ENCODE data around the gene PLSCR4. TPM values are rescaled to one million over a fixed set of nuclear protein-coding genes. Genes with fewer than 3 reads are reported as not detected.

The PLSCR4 gene
- total RNA-seq, 1 donor from 2014 or later: 17.5 TPM

DNA sequence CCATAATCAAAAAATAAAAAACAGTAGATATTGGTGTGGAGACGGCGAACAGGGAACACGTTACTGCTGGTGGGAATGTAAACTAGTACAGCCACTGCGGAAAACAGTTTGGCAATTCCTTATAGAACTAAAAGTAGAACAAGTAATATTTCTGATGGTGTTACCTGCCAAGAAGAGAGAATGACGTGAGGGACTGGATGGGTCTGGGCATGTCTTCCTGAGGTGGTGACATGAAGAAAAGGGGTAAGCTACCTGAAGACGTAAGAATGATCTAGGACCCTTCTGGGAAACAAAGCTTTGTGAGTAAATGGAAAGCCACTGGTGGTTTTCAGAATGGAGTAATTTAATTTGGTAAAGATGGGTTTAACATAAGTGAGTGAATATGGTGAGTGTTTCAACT, 70.5 kb downstream of the PLSCR4 start:
- H3K9me3 Mint-ChIP-seq (ENCODE audit: low read depth): peaks cover 2% of the 10 kb centered on the region
- H3K4me3 Mint-ChIP-seq (ENCODE audit: unreplicated experiment): no peak overlapping the region
- no peak overlapping the region for H3K27ac Mint-ChIP-seq (ENCODE audit: unreplicated experiment)

DNA sequence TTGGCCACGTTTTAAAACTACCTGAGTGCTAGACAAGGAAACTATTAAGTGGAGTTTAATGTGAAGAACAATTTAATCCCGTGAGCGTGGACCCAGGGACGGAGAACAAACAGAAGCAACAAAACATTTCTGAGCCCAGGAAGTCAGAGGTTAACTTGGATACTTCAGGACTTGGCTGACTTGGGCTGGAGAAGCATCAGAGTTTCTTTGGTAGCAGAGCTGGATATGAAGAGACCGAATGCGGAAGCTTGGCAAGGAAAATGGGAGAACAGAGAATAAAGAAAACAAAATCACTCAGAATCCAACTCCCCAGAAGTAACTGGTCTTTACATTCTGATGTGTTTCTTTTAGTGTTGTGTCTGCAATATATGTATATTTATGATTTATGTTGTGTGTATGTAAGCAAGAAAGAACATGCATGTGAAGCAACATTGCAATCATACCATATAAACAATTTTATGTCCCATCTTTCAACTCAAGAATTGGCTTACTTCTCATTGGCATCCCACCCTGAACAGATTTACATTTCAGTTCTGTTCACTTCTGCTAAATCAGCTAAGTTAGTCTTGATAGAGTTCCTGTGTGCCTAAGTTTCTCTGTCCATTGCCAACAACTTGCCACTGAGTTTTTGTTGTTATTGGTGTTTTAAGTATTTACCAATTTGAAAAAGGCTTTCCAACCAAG, 72.8 kb downstream of the PLSCR4 start:
- H3K9me3 Mint-ChIP-seq (ENCODE audit: low read depth): peaks cover 2% of the 10 kb centered on the region
- peaks cover 2% of the 10 kb centered on the region for H3K36me3 Mint-ChIP-seq (ENCODE audit: low read depth)
- DNase-seq (ENCODE audit: low spot score): no peak
- no peak overlapping the region for H3K4me3 Mint-ChIP-seq (ENCODE audit: unreplicated experiment)
- H3K27me3 Mint-ChIP-seq (ENCODE audit: low read depth): no peaks in the 10 kb centered on the region
- peaks cover 5% of the 10 kb centered on the region for H3K4me1 Mint-ChIP-seq (ENCODE audit: low read depth)
- H3K27ac Mint-ChIP-seq (ENCODE audit: unreplicated experiment): no peak overlapping the region
- TF ChIP-seq, protein P1, sequence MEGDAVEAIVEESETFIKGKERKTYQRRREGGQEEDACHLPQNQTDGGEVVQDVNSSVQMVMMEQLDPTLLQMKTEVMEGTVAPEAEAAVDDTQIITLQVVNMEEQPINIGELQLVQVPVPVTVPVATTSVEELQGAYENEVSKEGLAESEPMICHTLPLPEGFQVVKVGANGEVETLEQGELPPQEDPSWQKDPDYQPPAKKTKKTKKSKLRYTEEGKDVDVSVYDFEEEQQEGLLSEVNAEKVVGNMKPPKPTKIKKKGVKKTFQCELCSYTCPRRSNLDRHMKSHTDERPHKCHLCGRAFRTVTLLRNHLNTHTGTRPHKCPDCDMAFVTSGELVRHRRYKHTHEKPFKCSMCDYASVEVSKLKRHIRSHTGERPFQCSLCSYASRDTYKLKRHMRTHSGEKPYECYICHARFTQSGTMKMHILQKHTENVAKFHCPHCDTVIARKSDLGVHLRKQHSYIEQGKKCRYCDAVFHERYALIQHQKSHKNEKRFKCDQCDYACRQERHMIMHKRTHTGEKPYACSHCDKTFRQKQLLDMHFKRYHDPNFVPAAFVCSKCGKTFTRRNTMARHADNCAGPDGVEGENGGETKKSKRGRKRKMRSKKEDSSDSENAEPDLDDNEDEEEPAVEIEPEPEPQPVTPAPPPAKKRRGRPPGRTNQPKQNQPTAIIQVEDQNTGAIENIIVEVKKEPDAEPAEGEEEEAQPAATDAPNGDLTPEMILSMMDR (IDR thresholded peaks at IDR 0.05): no peak

More for the DNA sequence above, 70.5 kb downstream of the PLSCR4 start:
- H3K4me1 Mint-ChIP-seq (ENCODE audit: low read depth): peaks cover 12% of the 10 kb centered on the region
- no peaks in the 10 kb centered on the region for H3K27me3 Mint-ChIP-seq (ENCODE audit: low read depth)
- no peak for DNase-seq (ENCODE audit: low spot score)
- H3K36me3 Mint-ChIP-seq (ENCODE audit: low read depth): peaks cover 2% of the 10 kb centered on the region
- TF ChIP-seq, protein P1 (IDR thresholded peaks at IDR 0.05): no peak

- Mint-ChIP-seq H3K27ac (ENCODE audit: unreplicated experiment) (no peak overlapping the region), H3K27me3 (ENCODE audit: low read depth) (no peaks in the 10 kb centered on the region), H3K4me1 (ENCODE audit: low read depth) (peaks cover 11% of the 10 kb centered on the region), H3K9me3 (ENCODE audit: low read depth) (peaks cover 4% of the 10 kb centered on the region), H3K36me3 (ENCODE audit: low read depth) (peaks cover 3% of the 10 kb centered on the region), H3K4me3 (ENCODE audit: unreplicated experiment) (no peak overlapping the region)
- DNase-seq (ENCODE audit: low spot score): no peak
- TF ChIP-seq, protein P1 (IDR thresholded peaks at IDR 0.05): no peak
Measured at GRCh38 chr3:146177519-146177918, 73.4 kb downstream of the PLSCR4 start.

GRCh38 chr3:146177072-146177471, 73.8 kb downstream of the PLSCR4 start:
- peaks cover 15% of the 10 kb centered on the region for H3K4me1 Mint-ChIP-seq (ENCODE audit: low read depth)
- peaks cover 3% of the 10 kb centered on the region for H3K36me3 Mint-ChIP-seq (ENCODE audit: low read depth)
- TF ChIP-seq, protein P1 (IDR thresholded peaks at IDR 0.05): no peak
- no peak for DNase-seq (ENCODE audit: low spot score)
- H3K4me3 Mint-ChIP-seq (ENCODE audit: unreplicated experiment): no peak overlapping the region
- H3K27me3 Mint-ChIP-seq (ENCODE audit: low read depth): no peaks in the 10 kb centered on the region
- no peak overlapping the region for H3K27ac Mint-ChIP-seq (ENCODE audit: unreplicated experiment)
- H3K9me3 Mint-ChIP-seq (ENCODE audit: low read depth): peaks cover 4% of the 10 kb centered on the region

- Mint-ChIP-seq H3K27me3 (ENCODE audit: low read depth) (no peaks in the 10 kb centered on the region), H3K36me3 (ENCODE audit: low read depth) (peaks cover 5% of the 10 kb centered on the region), H3K4me1 (ENCODE audit: low read depth) (peaks cover 18% of the 10 kb centered on the region), H3K27ac (ENCODE audit: unreplicated experiment) (no peak overlapping the region), H3K4me3 (ENCODE audit: unreplicated experiment) (no peak overlapping the region), H3K9me3 (ENCODE audit: low read depth) (peaks cover 13% of the 10 kb centered on the region)
- DNase-seq (ENCODE audit: low spot score): no peak
- TF ChIP-seq, protein P1 (IDR thresholded peaks at IDR 0.05): no peak
Measured at GRCh38 chr3:146172586-146172985, 78.3 kb downstream of the PLSCR4 start.

Measured in chondrocyte (in vitro differentiated cells).